IMR-90 (cell line): ENCODE data around the gene PABPN1. TPM values are rescaled to one million over a fixed set of nuclear protein-coding genes. Genes with fewer than 3 reads are reported as not detected.

Source experiments
- ATAC-seq: fragments of 200-7000 bp; cut with Tn5 transposase; 2 replicates; pipeline ENCODE4 v1.9.1; 2020; ENCODE audit warnings: low read depth, mild to moderate bottlenecking, moderate library complexity
- BruUV-seq: library from RNA; stranded (reverse); fragments of 400-500 nt; replicated peaks from 2 replicates; lab custom pipeline; 2021; lab: Mats Ljungman, UMichigan
- CTCF ChIA-PET: fragments of 300-600 bp; formaldehyde crosslinking; extraction: SDS; loops from one replicate; lab custom pipeline; 2021; ENCODE audit warnings: antibody characterized with exemption; lab: Yijun Ruan, JAX
- POLR2A ChIA-PET: fragments of 300-600 bp; sonication (Branson Sonifier 250); formaldehyde crosslinking; loops from one replicate; lab custom pipeline; 2022; ENCODE audit warnings: antibody characterized with exemption; ENCODE audit not compliant: unreplicated experiment; lab: Charles Lee
- DNase-seq: peaks from one replicate; pipeline ENCODE4 v3.0.0; 2013
- H2AFZ ChIP-seq: replicated peaks from 2 replicates; pipeline ENCODE3; 2013; ENCODE audit warnings: low read length, mild to moderate bottlenecking; ENCODE audit not compliant: poor library complexity
- H2AK5ac ChIP-seq: 2 replicates; pipeline ENCODE4 v1.6.1; 2013; ENCODE audit warnings: low read depth, low read length, inconsistent platforms
- H2AK9ac ChIP-seq: replicated peaks from 2 replicates; pipeline ENCODE3; 2013; ENCODE audit warnings: mild to moderate bottlenecking, low read depth, low read length, moderate library complexity; ENCODE audit not compliant: poor library complexity
- H2BK120ac ChIP-seq: 2 replicates; pipeline ENCODE4 v1.6.1; 2013; ENCODE audit warnings: low read depth, low read length, inconsistent platforms
- H2BK15ac ChIP-seq: 3 replicates; pipeline ENCODE4 v1.6.1; 2013; ENCODE audit warnings: low read depth, low read length, inconsistent platforms
- H2BK20ac ChIP-seq: 2 replicates; pipeline ENCODE4 v1.6.1; 2013; ENCODE audit warnings: low read depth, mild to moderate bottlenecking, inconsistent platforms, low read length, moderate library complexity
- H2BK5ac ChIP-seq: 2 replicates; pipeline ENCODE4 v1.6.1; 2013; ENCODE audit warnings: mild to moderate bottlenecking, low read depth, low read length, inconsistent platforms; ENCODE audit not compliant: poor library complexity, severe bottlenecking
- H3K14ac ChIP-seq: replicated peaks from 2 replicates; pipeline ENCODE4 v1.6.1; 2013; ENCODE audit warnings: low read depth, low read length, inconsistent platforms
- H3K18ac ChIP-seq: 2 replicates; pipeline ENCODE4 v1.6.1; 2013; ENCODE audit warnings: low read depth, low read length, control low read depth
- H3K23ac ChIP-seq: 2 replicates; pipeline ENCODE4 v1.6.1; 2013; ENCODE audit warnings: low read depth, low read length, inconsistent platforms
- H3K27ac ChIP-seq: 2 replicates; pipeline ENCODE4 v1.5.1; 2013; ENCODE audit warnings: mild to moderate bottlenecking, control low read depth, low read length; ENCODE audit not compliant: insufficient read depth
- H3K27me3 ChIP-seq: 2 replicates; pipeline ENCODE4 v1.6.1; 2013; ENCODE audit warnings: low read length; ENCODE audit not compliant: control insufficient read depth, insufficient read depth
- H3K36me3 ChIP-seq: 2 replicates; pipeline ENCODE4 v1.6.1; 2013; ENCODE audit warnings: low read length, mixed read lengths; ENCODE audit not compliant: control insufficient read depth, insufficient read depth
- H3K4ac ChIP-seq: 2 replicates; pipeline ENCODE4 v1.6.1; 2013; ENCODE audit warnings: low read depth, low read length, inconsistent platforms
- H3K4me1 ChIP-seq: 2 replicates; pipeline ENCODE4 v1.6.1; 2013; ENCODE audit warnings: low read length, mixed read lengths; ENCODE audit not compliant: control insufficient read depth, insufficient read depth
- H3K4me2 ChIP-seq: 2 replicates; pipeline ENCODE4 v1.6.1; 2013; ENCODE audit warnings: low read depth, mild to moderate bottlenecking, control low read depth, low read length, moderate library complexity
- H3K4me3 ChIP-seq: 2 replicates; pipeline ENCODE4 v1.5.1; 2013; ENCODE audit warnings: low read depth, mild to moderate bottlenecking, control low read depth, low read length, moderate library complexity; ENCODE audit not compliant: insufficient read depth
- H3K56ac ChIP-seq: 2 replicates; pipeline ENCODE4 v1.6.1; 2013; ENCODE audit warnings: low read length, inconsistent platforms; ENCODE audit not compliant: insufficient read depth; ENCODE audit errors: extremely low read depth
- H3K79me1 ChIP-seq, 2 experiments: 2 replicates each; pipeline ENCODE4 v1.6.1; 2013; ENCODE audit warnings: low read length in 2 of 2, inconsistent platforms in 1 of 2, low read depth in 1 of 2
- H3K9ac ChIP-seq: 2 replicates; pipeline ENCODE4 v1.6.1; 2013; ENCODE audit warnings: low read depth, low read length, control low read depth
- H3K9me1 ChIP-seq: 2 replicates; pipeline ENCODE4 v1.6.1; 2013; ENCODE audit warnings: low read length, inconsistent platforms; ENCODE audit not compliant: insufficient read depth
- H3K9me3 ChIP-seq: 2 replicates; pipeline ENCODE4 v1.6.1; 2013; ENCODE audit warnings: low read length; ENCODE audit not compliant: control insufficient read depth, insufficient read depth
- H4K20me1 ChIP-seq: 2 replicates; pipeline ENCODE4 v1.6.1; 2013; ENCODE audit warnings: low read length, inconsistent platforms; ENCODE audit not compliant: insufficient read depth
- H4K5ac ChIP-seq: 2 replicates; pipeline ENCODE4 v1.6.1; 2013; ENCODE audit warnings: mild to moderate bottlenecking, low read depth, low read length, control low read depth
- H4K8ac ChIP-seq, 2 experiments: 2 replicates each; pipeline ENCODE4 v1.6.1; 2013; ENCODE audit warnings: low read depth in 2 of 2, low read length in 2 of 2, control low read depth in 1 of 2, inconsistent platforms in 1 of 2
- H4K91ac ChIP-seq: 2 replicates; pipeline ENCODE4 v1.6.1; 2013; ENCODE audit warnings: low read depth, low read length, inconsistent platforms; ENCODE audit not compliant: insufficient read depth
- BHLHE40 ChIP-seq: fragments of 150-350 bp; IDR thresholded peaks from 2 replicates; pipeline ENCODE4 v1.6.1; 2016; ENCODE audit warnings: mild to moderate bottlenecking, low read depth, low read length
- CEBPB ChIP-seq: IDR thresholded peaks from 2 replicates; pipeline ENCODE4 v1.6.1; 2012; ENCODE audit warnings: low read depth, low read length, improper control_type of control experiment
- CHD1 ChIP-seq: IDR thresholded peaks from 2 replicates; pipeline ENCODE4 v1.6.1; 2012; ENCODE audit warnings: low read depth, low read length, improper control_type of control experiment
- FOS ChIP-seq: fragments of 150-350 bp; IDR thresholded peaks from 2 replicates; pipeline ENCODE4 v1.6.1; 2016; ENCODE audit warnings: low read depth, low read length
- MAFK ChIP-seq: IDR thresholded peaks from 2 replicates; pipeline ENCODE4 v1.6.1; 2012; ENCODE audit warnings: low read depth, low read length, improper control_type of control experiment
- MXI1 ChIP-seq: IDR thresholded peaks from 2 replicates; pipeline ENCODE4 v1.6.1; 2012; ENCODE audit warnings: low read depth, mild to moderate bottlenecking, low read length, moderate library complexity, borderline replicate concordance
- NFE2L2 ChIP-seq: fragments of 150-350 bp; IDR thresholded peaks from 2 replicates; pipeline ENCODE4 v1.6.1; 2016; ENCODE audit warnings: low read depth, mild to moderate bottlenecking, low read length
- POLR2A ChIP-seq: IDR thresholded peaks from 2 replicates; pipeline ENCODE4 v1.6.1; 2012; ENCODE audit warnings: mild to moderate bottlenecking, low read depth, low read length
- RCOR1 ChIP-seq: IDR thresholded peaks from 2 replicates; pipeline ENCODE4 v1.6.1; 2012; ENCODE audit warnings: mild to moderate bottlenecking, low read length, improper control_type of control experiment; ENCODE audit not compliant: insufficient replicate concordance
- RFX5 ChIP-seq: IDR thresholded peaks from 2 replicates; pipeline ENCODE4 v1.8.0; 2012; ENCODE audit warnings: low read depth, mild to moderate bottlenecking, low read length, moderate library complexity
- SMC3 ChIP-seq: fragments of 150-350 bp; IDR thresholded peaks from 2 replicates; pipeline ENCODE4 v1.6.1; 2016; ENCODE audit warnings: low read depth, mild to moderate bottlenecking, antibody characterized with exemption, low read length, moderate library complexity
- WGBS, 2 experiments: methylation state at CpG; one replicate each; pipeline versions ENCODE4 v1.1.5 to v1.1.7; 2013; ENCODE audit warnings: missing lambda C conversion rate in 2 of 2; ENCODE audit not compliant: insufficient read length in 1 of 2; ENCODE audit errors: extremely low coverage in 2 of 2; 5-methylcytosine and 5-hydroxymethylcytosine counted together
- dilution Hi-C: fragments of 300-500 bp; cut with HindIII; formaldehyde crosslinking; loops from one replicate; pipeline ENCODE4 v1.14.3; 2018; ENCODE audit warnings: low sequenced_read_pairs; ENCODE audit not compliant: unreplicated experiment
- in situ Hi-C: fragments of 300-500 bp; cut with MboI; formaldehyde crosslinking; loops from 3 replicates; pipeline ENCODE4 v1.14.3; 2019; ENCODE audit warnings: low sequenced_read_pairs, inconsistent platforms, mixed read lengths
- intact Hi-C: fragments of 100-400 bp; cut with micrococcal nuclease; formaldehyde crosslinking; loops from 2 replicates; pipeline ENCODE4 v1.10.0; 2022
- polyA plus RNA-seq, 3 experiments: library from polyadenylated mRNA; depleted of rRNA; stranded (reverse); fragments of >200 nt; gene quantifications; 2 replicates each; pipeline ENCODE4 v1.2.3, GENCODE V29; 2012; ENCODE audit warnings: low replicate concordance in 1 of 3
- total RNA-seq: library from RNA; depleted of rRNA; stranded (reverse); fragments of >200 nt; gene quantifications from 2 replicates; pipeline ENCODE4 v1.2.3, GENCODE V29; 2012
- TF ChIP-seq, protein P1 (sequence below): fragments of 150-350 bp; IDR thresholded peaks from 2 replicates; pipeline ENCODE4 v1.6.1; 2016; ENCODE audit warnings: low read depth, mild to moderate bottlenecking, low read length, moderate library complexity, borderline replicate concordance
- TF ChIP-seq, protein P2 (sequence below): fragments of 150-350 bp; IDR thresholded peaks from 2 replicates; pipeline ENCODE4 v1.6.1; 2017; ENCODE audit warnings: mild to moderate bottlenecking, antibody characterized with exemption, low read length, low read depth

Gene PABPN1
- total and polyA plus RNA-seq, 2 of the 4 experiments (the other 2 are of a cell fraction): 104 to 211 TPM

DNA sequence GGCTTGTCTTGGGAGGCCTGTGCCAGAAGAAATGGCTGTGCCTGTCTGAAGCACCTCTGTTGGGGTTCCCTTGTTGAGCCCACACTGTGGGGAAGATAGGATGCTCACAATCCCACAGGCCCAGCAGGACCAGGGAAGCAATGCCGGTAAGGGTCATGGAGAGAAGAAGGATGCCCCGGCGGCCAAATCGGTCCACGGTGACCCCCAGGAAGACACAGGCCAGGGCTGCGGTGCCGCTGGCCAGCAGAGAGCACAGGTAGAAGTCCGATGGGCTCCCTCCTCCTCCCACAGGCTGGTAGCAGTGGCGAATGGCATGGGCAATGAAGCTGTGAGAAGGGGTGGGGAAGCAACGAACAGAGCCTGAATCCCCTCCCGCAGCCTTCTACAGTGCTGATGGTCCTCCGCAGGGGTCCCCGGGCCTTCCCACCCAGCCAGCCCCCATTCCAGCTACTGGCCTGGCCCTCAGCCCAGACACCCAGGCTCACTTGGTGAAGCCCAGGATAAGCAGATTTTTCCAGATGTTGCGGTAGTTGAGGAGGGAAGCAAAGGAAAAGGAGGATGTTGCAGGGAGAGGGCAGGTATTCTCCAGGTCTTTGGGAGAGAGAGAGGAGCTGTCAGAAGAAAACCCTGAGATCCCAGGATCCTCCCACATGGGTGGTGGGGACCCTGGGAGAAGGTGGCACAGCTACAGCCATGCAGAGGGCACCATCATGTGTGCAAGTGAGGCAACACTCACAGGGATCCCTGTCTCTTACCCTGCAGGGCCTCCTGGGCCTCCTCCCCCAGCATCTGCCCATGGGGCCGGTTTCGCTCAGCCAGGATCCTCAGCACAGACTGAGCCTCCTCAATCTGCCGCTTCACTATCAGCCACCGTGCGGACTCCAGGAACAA, 26.4 kb downstream of the PABPN1 start:
- Histone ChIP-seq H4K5ac (no peak overlapping the region), H2BK5ac (no peak overlapping the region), H2BK15ac (no peak overlapping the region), H3K27ac (no peak overlapping the region), H3K4me2 (no peak overlapping the region), H3K4me3 (no peak overlapping the region), H3K9ac (no peak overlapping the region), H3K4me1 (peaks cover 3% of the 10 kb centered on the region; the same call in 1 of the 2 replicates), H4K91ac (no peak overlapping the region), H2BK120ac (no peak overlapping the region), H2AK5ac (no peak overlapping the region), H3K56ac (no peak overlapping the region), H4K20me1 (no peaks in the 10 kb centered on the region; the same call in 1 of the 2 replicates), H2BK20ac (no peak overlapping the region), H3K18ac (no peak overlapping the region), H2AK9ac (no peak overlapping the region), H3K9me1 (no peaks in the 10 kb centered on the region), H3K27me3 (peaks cover 2% of the 10 kb centered on the region; the same call in 1 of the 2 replicates), H3K79me1 (peaks cover 0 to 7% of the 10 kb centered on the region in 2 experiments; a peak in 3 of 4 replicates), H3K14ac (no peak overlapping the region), H4K8ac (no peak overlapping the region), H3K9me3 (no peaks in the 10 kb centered on the region), H3K36me3 (peaks cover 10% of the 10 kb centered on the region), H3K23ac (no peak overlapping the region), H2AFZ (no peak overlapping the region), H3K4ac (no peak overlapping the region)
- CTCF ChIA-PET: interaction anchor here (0.5 kb wide), 1 partner anchor 10 kb away, joined by 3 read pairs; no protein-coding TSS in a partner anchor
- DNase-seq (no peak), ATAC-seq (no peak)
- dilution Hi-C loops (no loop called here), in situ Hi-C loops (no loop called here), intact Hi-C loops (no loop called here)
- TF ChIP-seq MXI1 (no peak), SMC3 (no peak), MAFK (no peak), RCOR1 (no peak), RFX5 (no peak), BHLHE40 (no peak), NFE2L2 (no peak), CEBPB (no peak), CHD1 (no peak), POLR2A (no peak), FOS (no peak)
- TF ChIP-seq, protein P1, sequence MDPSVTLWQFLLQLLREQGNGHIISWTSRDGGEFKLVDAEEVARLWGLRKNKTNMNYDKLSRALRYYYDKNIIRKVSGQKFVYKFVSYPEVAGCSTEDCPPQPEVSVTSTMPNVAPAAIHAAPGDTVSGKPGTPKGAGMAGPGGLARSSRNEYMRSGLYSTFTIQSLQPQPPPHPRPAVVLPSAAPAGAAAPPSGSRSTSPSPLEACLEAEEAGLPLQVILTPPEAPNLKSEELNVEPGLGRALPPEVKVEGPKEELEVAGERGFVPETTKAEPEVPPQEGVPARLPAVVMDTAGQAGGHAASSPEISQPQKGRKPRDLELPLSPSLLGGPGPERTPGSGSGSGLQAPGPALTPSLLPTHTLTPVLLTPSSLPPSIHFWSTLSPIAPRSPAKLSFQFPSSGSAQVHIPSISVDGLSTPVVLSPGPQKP: no peak
- TF ChIP-seq, protein P2, sequence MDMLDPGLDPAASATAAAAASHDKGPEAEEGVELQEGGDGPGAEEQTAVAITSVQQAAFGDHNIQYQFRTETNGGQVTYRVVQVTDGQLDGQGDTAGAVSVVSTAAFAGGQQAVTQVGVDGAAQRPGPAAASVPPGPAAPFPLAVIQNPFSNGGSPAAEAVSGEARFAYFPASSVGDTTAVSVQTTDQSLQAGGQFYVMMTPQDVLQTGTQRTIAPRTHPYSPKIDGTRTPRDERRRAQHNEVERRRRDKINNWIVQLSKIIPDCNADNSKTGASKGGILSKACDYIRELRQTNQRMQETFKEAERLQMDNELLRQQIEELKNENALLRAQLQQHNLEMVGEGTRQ: no peak
- 100% methylated on average over 5 of the region's 19 CpGs; no CpG with 5 or more reads in 1 of the 2 experiments for WGBS, 2 experiments
- POLR2A ChIA-PET: no interaction called here
- BruUV-seq: TSS peak; percentile 26
